GM18909 (cell line): Measurements from ENCODE around the gene TRAPPC10.
A peak's percentile ranks its signal among the peaks of the same experiment; 100 is the strongest.

Experiments
- ATAC-seq: cut with Tn5 transposase; IDR thresholded peaks from one replicate; pipeline ENCODE4 v1.9.1; 2021; ENCODE audit warnings: mild to moderate bottlenecking; ENCODE audit not compliant: unreplicated experiment, poor library complexity

TRAPPC10 gene

DNA sequence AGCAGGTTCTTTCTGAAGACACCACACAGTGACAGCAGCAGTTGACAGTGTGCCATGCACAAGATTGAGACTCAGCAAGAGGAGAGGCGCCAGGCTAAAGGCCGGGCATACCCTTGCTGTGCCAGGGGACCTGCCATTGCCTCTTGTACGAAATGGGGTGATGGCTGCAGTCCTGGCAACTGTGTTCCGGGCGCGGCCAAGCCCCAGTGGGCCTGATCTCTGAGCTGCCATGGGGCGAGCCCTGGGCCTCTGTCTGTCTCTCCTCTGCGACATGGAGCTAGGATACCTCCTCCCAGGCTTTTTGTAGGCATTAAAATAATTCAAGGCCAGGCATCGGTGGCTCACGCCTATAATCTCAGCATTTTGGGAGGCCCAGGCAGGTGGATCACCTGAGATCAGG, 9.6 kb upstream of the TRAPPC10 start:
- no peak for ATAC-seq

- no peak for ATAC-seq
Observed at GRCh38 chr21:44003307-44003966, 8.7 kb upstream of the TRAPPC10 start.

GRCh38 chr21:44005071-44005470, 7.0 kb upstream of the TRAPPC10 start:
- ATAC-seq = no peak

DNA sequence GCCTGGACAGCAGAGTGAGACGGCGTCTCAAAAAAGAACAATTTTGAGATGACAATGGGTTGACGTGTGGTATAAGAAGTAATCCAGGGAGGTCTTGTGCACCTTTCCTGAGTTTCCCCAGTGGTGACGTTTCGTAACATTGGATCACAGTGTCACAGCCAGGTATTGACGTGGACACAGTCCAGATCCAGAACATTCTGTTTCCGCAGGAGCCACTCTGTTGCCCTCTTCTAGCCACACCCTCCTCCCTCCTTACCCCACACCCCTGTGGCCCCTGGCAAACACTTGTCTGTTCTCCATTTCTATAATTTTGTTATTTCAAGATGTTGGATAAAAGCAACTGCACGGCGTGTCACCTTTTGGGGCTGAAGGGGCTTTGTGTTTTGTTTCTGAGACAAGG, 6.5 kb upstream of the TRAPPC10 start:
- ATAC-seq = no peak

DNA sequence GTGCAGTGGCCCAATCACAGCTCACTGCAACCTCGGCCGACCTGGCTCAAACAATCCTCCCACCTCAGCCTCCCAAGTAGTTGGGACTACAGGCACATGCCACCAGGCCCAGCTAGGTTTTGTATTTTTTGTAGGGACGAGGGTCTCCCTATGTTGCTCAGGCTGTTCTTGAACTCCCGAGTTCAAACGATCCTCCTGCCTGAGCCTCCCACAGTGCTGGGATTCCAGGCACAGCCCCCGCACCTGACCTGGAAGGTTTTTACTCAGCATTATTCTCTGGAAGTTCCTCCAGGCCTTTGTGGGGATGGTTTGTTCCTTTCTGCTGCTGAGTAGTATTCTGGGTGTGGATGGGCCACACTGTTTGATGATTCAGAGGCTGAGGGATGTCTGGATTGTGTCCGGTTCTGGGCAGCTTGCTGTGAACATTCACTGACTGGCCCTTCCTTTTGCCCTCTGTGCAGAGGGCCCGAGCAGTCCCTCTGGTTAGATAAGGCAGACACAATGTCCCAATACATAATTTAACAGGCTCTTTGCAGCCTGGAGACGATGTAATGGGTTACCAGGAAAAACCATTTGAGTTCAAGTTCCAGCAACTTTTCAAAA, 6.0 kb upstream of the TRAPPC10 start:
- ATAC-seq = no peak

DNA sequence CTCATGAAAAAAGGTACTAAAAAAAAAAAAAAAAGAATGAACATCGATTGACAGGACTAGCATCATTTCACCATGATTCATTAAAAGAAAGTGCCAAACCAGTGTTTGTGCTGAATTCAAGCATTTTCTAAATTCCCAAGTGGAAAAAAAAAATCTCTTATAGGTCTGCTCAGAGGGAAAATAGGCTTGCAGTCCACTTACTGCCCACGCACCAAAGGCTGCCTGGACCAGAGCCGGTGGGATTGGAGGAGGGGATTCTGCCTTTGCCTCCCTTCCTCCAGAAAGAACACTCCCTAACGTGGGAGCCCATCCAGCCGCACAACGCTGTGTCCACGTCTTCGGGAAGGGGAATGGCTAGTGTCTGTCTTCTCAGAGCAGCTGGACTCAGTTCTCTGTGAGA, 5.5 kb upstream of the TRAPPC10 start:
- ATAC-seq = no peak

DNA sequence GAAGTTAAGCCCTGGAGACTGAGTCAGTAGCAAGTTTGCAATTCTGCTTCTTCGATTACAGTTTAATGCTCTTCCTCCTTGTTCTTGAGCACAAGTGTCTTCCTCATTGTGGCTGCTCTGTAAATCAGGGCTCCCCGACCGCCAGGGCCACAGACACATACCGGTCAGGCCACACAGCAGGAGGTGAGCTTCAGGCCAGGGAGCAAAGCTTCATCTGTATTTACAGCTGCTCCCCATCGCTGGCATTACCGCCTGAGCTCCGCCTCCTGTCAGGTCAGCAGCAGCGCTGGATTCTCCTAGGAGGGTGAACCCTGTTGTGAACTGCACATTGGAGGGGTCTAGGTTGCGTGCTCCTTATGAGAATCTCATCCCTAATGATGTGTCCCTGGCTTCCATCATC, 1.7 kb upstream of the TRAPPC10 start:
- ATAC-seq = no peak

DNA sequence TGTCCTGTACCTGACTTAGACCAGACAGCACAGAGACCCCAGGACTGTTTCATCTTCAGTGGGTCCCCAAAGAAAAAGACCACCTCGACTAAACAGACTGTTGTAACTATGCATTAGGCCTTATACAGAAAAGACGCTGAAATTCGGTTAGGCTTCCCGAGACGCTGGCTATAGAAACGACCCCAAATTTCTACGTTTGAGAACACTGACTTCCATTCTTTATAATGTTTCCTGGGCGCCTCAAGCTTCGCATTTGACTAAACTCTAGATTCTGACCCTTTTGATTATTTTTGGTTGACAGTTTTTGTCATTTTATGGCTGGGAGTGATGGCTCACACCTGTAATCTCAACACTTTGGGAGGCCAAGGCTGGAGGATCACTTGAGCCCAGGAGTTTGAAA, 986 bp upstream of the TRAPPC10 start:
- ATAC-seq = no peak

DNA sequence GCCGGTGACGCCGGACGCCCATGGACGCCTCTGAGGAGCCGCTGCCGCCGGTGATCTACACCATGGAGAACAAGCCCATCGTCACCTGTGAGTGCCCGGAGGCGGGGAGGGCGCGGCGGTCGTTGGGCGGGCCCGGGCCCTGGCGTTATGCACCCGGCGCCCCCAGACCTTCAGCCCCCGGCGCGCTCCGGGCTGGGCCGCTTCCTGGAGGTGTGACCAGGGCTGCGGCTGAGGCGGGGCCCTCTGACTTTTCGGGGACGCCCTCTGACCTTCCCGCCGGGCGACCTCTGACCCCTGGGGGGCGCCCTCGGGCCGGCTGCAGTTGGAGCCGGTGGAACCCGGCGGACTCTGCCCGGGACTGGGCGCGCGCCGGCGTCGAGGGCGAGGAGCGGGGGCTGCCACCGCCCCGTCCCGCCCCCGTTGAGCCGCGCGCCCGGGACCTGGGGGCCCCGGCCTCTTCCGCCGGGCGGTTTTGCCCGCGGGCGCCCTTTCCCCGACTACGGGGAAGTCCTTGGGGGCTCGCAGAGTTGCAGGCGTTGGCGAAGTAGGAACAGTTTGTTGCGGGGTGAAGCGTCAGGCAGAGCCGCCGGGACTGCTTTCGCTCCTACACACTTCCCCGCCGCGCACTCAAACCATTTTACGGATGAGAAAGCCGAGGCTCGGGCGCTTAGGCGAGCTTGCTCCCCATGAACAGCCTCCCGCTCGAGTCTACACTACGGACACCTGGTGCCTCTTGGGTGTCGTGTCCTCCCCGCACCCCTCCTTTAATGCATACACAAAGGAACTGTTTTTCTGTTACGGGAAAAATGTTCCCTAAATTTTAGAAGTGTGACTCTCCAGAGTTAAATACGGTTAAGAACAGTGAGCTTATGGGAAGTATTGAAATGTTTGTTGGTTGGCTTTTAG, 618 bp downstream of the TRAPPC10 start:
- ATAC-seq = peak; percentile 72

GRCh38 chr21:44013380-44014088, 1.4 kb downstream of the TRAPPC10 start:
- ATAC-seq = no peak

GRCh38 chr21:44017601-44018000, 5.5 kb downstream of the TRAPPC10 start:
- ATAC-seq = no peak

- no peak for ATAC-seq
Observed at GRCh38 chr21:44018127-44018526, 6.0 kb downstream of the TRAPPC10 start.

- no peak for ATAC-seq
Observed at GRCh38 chr21:44018813-44019567, 6.9 kb downstream of the TRAPPC10 start.

- ATAC-seq = no peak
Observed at GRCh38 chr21:44019568-44019958, 7.5 kb downstream of the TRAPPC10 start.

- ATAC-seq = no peak
Observed at GRCh38 chr21:44020551-44020950, 8.4 kb downstream of the TRAPPC10 start.

DNA sequence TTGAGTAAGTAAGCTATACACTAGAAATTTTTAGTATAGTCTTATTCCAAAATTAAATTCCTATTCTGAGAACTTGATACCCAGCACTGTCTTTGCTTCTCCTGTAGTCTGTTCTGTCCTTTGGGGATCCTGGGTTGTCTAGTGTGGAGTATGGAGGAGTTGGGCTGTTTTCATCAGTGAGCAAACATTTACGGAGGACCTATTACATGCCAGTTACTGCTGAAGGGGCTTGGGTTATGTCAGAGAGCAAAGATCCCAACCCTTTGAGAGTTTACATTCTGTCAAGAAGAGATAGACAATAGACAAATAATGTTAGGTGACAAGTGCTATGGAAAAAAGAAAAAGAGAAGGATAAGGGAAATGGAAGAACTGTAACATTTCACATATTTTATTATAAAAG, 9.0 kb downstream of the TRAPPC10 start:
- ATAC-seq = no peak

GRCh38 chr21:44024257-44024656, 12.1 kb downstream of the TRAPPC10 start:
- ATAC-seq = no peak

- ATAC-seq = no peak
Observed at GRCh38 chr21:44024887-44025353, 12.8 kb downstream of the TRAPPC10 start.

DNA sequence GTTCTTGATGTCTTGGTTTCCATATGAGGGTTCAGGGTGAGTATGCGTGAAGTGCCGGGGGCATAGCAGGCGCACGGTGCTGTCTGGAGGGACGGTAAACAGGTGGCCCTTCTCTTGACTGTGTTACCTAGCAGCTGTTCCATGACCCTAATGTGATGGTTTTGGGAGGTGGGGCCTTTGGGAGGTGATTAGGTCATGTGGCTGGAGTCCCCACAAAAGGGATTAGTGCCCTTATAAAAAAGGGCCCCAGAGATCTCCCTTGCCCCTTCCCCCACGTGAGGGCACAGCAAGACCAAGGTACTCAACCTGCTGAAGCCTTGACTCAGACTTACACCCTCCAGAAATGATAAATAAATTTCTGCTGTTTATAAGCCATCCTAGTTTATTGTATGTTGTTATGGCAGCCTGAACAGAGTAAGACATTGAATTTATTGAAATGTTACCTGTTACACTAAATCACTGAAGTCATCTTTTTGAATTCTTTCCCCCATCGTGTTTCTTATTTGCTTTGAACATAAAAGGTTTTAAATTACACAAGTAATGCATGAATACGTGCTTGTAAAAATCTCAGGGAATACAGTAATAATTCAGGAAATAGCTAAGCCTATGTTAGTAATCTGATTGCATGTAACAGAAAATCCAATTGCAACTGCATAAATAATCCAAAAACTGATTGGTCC, 15.6 kb downstream of the TRAPPC10 start:
- no peak for ATAC-seq
